HuH-7 (cell line): ENCODE results near the gene ADAMTS9.

Experiments
- DNase-seq: peaks from one replicate; pipeline ENCODE4 v3.0.0; 2011; ENCODE audit warnings: low spot score

Gene ADAMTS9

GRCh38 chr3:64539451-64540196 is 148.2 kb downstream of the ADAMTS9 start:
- no peak for DNase-seq

DNA sequence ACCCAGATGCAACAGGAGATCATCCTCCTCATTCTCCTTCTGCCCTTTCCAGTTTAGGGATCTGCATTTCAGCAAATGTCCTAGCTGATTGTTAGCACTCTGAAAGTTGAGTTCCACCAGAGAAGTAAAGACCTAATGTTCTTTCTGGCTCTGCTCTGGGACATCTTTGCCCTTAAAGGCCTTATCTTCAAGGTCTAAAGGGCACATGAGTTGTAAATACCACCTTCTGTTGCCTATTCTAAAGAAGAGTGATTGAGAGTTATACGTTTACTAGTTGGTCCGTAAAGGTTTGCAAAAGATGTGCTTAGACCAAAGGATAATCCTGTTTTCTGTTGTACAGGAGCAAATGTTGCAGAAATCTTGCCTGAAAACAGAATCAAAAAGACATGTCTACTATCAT is 151.6 kb downstream of the ADAMTS9 start:
- DNase-seq, result no peak

- peak; percentile 34 for DNase-seq
Observed at GRCh38 chr3:64533617-64534317, 154.0 kb downstream of the ADAMTS9 start.

- DNase-seq, result no peak
Observed at GRCh38 chr3:64530434-64531049, 157.3 kb downstream of the ADAMTS9 start.

- no peak for DNase-seq
Observed at GRCh38 chr3:64523324-64523723, 164.5 kb downstream of the ADAMTS9 start.

DNA sequence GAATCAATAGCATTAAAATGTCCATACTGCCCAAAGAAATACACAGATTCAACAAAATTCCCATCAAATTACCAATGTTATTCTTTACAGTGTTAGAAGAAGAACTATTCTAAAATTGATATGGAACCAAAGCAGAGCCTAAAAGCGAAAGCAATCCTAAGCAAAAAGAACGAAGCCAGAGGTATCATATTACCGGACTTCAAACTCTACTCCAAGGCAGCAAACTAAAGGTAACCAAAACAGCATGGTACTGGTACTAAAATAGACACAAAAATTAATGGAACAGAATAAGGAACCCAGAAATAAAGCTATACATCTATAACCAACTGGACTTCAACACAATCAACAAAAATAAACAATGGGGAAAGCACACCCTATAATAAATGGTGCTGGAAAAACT is 167.5 kb downstream of the ADAMTS9 start:
- DNase-seq, result no peak

DNA sequence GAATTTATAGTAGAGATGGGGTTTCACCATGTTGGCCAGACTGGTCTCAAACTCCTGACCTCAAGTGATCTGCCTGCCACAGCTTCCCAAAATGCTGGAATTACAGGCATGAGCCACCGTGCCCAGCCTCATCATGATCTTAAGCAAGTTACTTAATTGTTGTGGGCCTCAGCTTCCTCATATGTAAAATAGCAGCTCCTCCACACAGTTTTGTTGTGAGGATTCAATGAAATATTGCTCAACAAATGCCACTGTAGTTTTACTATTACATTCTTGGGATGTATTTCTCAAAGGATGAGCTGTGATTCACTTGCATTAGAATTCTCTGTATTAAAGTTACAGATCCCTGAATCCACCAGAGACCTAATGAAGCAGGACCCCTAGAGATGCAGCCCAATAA is 168.8 kb downstream of the ADAMTS9 start:
- no peak for DNase-seq

GRCh38 chr3:64518496-64518895 is 169.3 kb downstream of the ADAMTS9 start:
- DNase-seq, result no peak

- DNase-seq, result no peak
Observed at GRCh38 chr3:64514889-64515288, 172.9 kb downstream of the ADAMTS9 start.

DNA sequence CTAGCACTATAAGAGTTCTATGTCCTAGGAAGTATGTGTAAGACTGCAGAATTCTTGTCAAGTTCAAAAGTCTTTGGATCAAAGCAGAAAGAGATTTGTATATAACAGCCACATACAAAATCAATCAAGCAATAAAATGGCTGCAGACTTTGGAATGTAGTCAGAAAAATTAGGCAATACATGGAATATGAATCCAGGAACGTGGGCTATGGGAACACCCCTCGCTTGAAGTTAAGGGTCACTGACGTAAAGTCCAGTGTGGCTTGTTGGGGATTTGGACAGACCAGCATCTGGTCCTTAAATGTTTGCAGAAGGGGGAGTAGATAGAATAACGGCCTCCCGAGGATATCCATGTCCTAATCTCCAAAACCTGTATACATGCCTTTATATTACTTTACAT is 178.6 kb downstream of the ADAMTS9 start:
- DNase-seq, result no peak

DNA sequence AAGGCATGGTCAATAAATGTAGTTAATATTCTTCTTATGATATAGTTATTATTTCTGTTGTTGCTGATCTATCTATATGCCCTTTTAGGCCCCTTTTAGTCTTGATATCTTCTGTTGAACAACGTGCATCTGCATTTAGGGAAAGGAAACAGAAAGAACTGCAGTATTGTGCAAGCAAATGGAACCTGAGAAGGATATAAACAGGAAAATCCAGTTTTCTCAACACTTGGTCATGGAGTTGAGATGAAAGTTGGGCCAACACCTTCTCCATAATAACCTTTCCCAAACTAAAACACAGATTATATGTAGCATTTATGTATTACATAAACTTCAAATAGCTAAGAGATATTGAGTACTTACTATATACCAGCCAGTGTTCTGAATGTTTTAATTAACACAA is 179.7 kb downstream of the ADAMTS9 start:
- DNase-seq, result no peak

DNA sequence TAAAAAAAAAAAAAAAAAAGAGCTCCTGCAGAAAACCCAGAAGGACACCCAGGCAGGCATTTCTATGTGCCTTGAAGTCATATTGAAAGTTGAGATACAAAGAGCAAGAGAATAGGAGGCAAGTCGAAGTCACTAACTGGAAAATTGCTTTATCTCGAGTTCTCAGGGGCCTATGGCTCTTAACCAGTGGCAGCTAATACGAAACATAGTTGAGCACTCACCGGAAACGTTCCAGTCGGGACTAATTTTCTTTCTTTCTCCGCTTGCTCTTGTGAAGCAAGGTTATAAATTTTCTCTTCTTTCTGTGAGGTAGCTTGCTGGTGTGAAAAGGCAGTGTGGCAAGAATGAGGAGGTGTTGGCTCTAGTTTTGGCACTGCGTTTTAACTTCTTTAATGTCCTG is 181.5 kb downstream of the ADAMTS9 start:
- DNase-seq, result no peak

GRCh38 chr3:64505419-64505818 is 182.4 kb downstream of the ADAMTS9 start:
- DNase-seq, result no peak

DNA sequence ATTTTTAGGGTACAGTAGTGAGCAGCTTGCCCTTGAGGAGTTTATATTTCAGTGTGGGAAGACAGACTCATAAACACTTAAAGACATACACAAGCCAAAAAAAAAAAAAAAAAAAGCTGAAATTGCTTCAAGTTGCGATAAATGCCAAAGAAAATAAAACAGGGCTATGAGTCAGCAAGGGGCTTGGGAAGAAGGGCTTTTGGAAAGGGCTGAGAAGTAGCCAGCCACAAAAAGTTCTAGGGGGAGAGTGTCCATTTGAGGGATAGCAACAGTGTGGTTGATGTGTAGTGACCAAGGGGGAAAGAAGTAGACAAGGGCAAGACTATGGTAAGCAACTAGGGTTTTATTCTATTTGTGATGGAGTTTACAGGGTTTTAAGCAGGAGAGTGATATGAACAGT is 185.5 kb downstream of the ADAMTS9 start:
- no peak for DNase-seq

DNA sequence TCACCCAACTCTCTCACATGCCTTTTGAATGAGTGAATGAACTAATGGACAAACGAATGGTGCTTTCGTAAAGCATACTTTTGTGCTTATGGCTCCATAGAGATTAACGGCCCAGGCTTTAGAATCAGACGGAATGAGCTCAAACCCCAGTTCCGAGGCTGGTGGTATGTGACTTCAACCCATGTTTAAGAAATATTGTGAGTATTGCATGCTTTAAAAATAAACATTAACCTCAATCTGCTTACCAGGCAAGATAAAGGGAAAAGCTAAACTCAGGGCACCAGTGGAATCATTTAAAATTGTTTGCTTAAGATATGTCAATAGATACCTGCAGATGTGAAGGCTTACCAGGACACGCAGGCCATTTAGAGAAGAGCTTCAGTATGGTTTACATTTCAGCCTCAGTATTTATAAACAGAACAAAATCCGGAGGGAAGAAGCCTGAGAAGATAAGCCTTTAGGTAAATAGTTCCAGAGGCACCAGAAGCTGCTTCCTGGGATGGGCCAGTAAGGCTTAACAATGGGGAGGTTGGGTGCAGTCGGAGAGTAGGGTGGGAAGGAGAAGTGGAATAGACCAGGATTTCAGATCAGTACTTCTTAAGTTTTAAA is 186.4 kb downstream of the ADAMTS9 start:
- peak; percentile 30 for DNase-seq

GRCh38 chr3:64496786-64497490 is 190.9 kb downstream of the ADAMTS9 start:
- no peak for DNase-seq

- DNase-seq, result no peak
Observed at GRCh38 chr3:64495781-64496334, 191.9 kb downstream of the ADAMTS9 start.

DNA sequence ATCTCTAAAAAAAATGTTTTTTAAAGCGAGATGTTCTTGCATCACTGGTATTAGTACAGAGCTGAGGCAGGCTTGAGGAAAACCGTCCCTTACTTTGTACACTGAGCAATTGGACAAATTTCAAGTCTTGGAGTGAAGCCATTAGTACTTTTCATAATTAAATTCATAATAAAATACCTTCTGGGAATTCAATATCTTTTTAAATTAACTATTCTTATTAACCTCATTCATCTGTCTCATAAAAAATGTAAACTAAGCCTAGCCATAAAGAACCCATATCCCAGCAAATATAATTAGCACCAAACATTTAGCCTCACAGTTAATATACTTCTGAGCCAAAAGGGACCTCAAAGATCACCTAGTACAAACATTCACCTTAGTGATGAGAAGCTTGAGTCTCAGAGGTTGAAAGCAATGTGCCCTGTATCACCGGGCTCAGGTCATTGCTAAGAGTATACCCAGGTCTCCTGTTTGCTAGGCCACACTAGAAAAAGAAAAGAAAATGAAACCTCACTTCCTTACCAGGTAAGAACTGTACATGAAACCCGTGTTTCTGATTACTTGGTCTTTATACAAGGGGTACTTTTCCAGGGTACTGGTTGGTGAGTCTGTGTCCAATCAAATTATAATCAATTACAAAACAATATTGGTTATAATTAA is 192.5 kb downstream of the ADAMTS9 start:
- no peak for DNase-seq

- DNase-seq, result no peak
Observed at GRCh38 chr3:64494526-64494925, 193.3 kb downstream of the ADAMTS9 start.

- DNase-seq, result no peak
Observed at GRCh38 chr3:64493149-64493548, 194.7 kb downstream of the ADAMTS9 start.

DNA sequence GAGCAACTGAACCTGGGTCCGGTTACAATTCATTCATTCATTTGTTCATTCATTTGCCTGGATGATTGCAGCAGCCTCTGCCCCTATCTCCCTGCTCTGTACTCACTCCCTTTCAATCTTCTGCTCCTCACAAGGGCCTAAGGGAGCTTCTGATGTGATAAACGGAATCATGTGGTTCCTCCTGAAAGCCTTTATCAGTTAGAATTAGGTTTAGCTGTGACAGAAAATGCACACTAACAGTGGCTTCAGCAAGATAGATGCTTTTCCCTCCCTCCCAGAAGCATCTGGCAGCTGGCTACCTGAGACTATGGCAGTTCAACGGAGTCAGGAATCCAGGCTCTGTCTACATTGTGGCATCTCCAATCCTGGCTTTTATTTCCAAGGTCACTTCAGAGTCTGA is 196.0 kb downstream of the ADAMTS9 start:
- no peak for DNase-seq
